DOHH2 (cell line): ENCODE data around the gene LSAMP.

Source experiments
- EZH2phosphoT487 ChIP-seq: fragments of 200-600 bp; sonication (generic); IDR thresholded peaks from 2 replicates; pipeline ENCODE4 v1.6.1; 2017; ENCODE audit warnings: borderline replicate concordance, mild to moderate bottlenecking, antibody characterized with exemption, low read length, moderate library complexity, mixed read lengths
- TF ChIP-seq, protein P1 (sequence below): fragments of 200-600 bp; sonication (generic); IDR thresholded peaks from one replicate; pipeline ENCODE4 v1.5.1; 2014; ENCODE audit warnings: antibody characterized with exemption, mild to moderate bottlenecking, low read depth, low read length; ENCODE audit not compliant: poor library complexity, severe bottlenecking

DNA sequence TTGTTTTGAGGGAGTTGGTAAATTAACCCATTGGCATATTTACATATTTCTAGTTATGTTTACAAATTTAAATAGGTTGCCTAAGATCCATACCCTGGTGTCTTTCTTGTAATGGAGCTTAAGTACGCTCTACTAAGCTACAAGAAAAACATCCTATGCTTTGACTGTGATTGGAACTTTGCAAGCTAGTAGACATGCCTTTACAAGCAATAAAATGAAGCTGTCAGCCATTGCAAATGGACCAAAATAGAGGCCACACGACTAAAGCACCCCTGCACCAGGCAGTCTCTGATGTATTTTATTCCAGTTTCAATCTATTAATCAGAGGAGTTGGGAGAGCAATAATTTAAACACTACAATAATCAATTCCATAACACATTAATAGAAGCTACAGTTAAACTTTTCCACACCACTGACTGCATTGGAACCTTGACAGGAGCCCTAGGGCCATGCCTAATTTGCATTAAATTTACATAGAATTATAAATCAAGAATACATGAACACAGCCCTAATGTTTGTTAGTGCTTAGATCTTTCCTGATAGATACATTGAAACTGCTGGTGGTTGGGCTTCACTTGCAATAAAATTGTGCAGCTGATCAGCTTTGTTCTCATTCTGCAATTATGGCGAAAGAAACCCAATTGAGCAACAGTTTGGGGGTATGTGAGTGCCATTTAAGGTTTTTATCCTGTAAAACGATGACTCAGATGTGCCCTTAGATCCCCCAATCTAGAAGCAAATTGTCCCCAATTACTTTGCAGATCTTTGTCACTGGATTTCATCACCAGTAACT, 360.1 kb downstream of the LSAMP start:
- TF ChIP-seq, protein P1, sequence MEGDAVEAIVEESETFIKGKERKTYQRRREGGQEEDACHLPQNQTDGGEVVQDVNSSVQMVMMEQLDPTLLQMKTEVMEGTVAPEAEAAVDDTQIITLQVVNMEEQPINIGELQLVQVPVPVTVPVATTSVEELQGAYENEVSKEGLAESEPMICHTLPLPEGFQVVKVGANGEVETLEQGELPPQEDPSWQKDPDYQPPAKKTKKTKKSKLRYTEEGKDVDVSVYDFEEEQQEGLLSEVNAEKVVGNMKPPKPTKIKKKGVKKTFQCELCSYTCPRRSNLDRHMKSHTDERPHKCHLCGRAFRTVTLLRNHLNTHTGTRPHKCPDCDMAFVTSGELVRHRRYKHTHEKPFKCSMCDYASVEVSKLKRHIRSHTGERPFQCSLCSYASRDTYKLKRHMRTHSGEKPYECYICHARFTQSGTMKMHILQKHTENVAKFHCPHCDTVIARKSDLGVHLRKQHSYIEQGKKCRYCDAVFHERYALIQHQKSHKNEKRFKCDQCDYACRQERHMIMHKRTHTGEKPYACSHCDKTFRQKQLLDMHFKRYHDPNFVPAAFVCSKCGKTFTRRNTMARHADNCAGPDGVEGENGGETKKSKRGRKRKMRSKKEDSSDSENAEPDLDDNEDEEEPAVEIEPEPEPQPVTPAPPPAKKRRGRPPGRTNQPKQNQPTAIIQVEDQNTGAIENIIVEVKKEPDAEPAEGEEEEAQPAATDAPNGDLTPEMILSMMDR: no peak
- TF ChIP-seq EZH2phosphoT487: no peak
